Activated T-helper 1 cell treated with anti-CD3 and anti-CD28 coated beads, Interleukin-2, amount 50 U/mL, for 16 hours (primary cell): ENCODE results near the gene CECR2.
"Not testable (repeated sequence)": the region's sequence is repeated elsewhere in the genome, so short reads cannot be mapped to it uniquely, and the experiment has no call there.

Experiments used
- DNase-seq, 2 donors: peaks; one replicate each; pipeline ENCODE4 v3.0.0-alpha.2; 2020; ENCODE audit warnings: low read depth in 1 of 2, low spot score in 1 of 2

CECR2 gene

DNA sequence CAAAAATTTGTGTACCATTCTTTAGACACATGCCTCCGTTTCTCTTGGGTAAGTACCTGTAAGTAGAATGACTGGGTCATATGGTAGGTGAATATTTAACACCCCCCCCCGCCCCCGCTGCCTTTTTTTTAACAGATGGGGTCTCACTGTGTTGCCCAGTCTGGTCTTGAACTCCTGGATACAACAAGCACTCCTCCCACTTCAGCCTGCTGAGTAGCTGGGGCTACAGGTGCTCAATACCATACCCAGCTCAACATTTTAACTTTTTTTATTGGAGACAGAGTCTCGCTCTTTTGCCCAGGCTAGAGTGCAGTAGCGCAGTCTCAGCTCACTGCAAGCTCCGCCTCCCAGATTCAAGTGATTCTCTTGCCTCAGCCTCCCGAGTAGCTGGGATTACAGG lies 32.5 kb downstream of the CECR2 start:
- DNase-seq, result no peak

DNA sequence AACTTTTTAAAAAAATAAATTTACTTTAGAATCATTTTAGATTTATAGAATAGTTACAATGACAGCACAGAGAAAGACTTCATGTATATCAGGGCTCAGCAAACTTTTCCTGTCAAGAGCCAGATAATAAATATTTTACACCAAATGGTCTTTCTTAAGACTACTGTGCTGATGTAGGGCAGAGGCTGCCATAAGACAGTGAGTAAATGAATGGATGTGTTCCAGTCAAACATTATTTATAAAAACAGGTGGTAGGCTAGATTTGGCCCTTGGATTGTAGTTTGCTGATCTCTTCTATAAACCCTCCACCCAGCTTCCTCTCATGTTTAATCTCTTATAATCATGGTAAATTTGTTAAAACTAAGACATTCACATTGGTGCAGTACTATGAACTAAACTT lies 33.0 kb downstream of the CECR2 start:
- DNase-seq, result no peak

DNA sequence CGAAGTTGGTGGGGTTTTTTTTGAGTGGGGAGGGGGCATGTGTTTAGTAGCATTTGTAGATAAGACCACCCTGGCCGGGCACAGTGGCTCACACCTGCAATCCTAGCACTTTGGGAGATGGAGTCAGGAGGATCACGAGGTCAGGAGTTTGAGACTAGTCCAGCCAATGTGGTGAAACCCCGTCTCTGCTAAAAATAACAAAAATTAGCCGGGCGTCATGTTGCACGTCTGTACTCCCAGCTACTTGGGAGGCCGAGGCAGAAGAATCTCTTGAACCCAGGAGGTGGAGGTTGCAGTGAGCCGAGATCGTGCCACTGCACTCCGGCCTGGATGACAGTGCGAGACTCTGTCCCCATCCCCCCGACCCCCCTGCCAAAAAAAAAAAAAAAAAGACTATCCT lies 34.6 kb downstream of the CECR2 start:
- no peak for DNase-seq

DNA sequence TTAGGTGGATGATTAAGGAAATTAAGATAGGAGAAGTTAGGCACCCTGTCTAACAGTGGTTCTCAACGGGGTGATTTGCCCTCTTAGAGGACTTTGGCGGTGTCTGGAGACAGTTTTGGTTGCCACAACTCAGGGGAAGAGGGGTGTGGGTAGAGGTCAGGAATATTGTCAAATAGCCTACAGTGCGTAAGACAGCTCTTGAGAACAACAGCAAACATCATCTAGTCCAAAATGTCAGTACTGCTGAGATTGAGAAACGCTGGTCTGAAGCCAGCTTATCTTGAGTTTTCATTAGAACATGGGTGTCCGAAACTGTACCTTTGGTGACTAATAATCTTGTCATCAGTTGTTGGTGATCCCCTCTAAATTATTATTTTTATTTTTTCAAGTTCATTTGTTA lies 38.4 kb downstream of the CECR2 start:
- DNase-seq, result no peak

DNA sequence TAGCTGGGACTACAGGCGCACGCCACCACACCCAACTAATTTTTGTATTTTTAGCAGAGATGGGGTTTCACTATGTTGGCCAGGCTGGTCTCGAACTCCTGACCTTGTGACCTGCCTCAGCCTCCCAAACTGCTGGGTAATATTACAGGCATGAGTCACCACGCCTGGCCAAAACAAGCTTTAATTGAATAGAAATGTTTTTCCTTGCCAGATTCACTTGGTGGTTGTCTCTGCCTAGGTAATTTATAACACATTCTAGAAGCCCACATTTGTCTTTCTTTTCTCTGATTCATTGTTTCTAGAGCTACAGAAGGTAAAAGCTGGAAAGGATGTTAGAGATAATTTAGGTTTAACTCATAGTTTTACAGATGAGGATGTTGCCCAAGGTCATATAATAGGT lies 41.3 kb downstream of the CECR2 start:
- no peak for DNase-seq

GRCh38 chr22:17411213-17411612 lies 42.0 kb downstream of the CECR2 start:
- DNase-seq, result no peak

- DNase-seq, result no peak
Measured at GRCh38 chr22:17412232-17412631, 43.0 kb downstream of the CECR2 start.

GRCh38 chr22:17418890-17419324 lies 49.6 kb downstream of the CECR2 start:
- no peak for DNase-seq

DNA sequence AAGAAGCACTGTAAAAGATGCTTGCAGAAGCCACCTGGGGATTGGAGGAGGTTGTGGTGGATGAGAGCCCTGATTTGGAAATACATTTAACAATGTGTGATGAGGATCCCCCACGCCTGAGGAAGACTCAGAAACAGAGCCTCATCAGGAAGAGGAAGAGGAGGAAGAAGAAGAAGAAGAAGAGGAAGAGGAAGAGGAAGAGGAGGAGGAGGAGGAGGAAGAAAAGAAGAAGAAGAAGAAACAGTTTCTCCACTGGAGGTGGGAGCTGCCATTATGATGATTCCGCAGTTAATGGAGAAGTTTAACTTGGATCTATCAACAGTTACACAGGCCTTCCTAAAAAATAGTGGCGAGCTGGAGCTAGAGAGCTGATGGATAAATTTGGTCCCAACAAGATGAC lies 50.1 kb downstream of the CECR2 start:
- DNase-seq, result no peak

- no peak for DNase-seq
Measured at GRCh38 chr22:17422736-17423343, 53.6 kb downstream of the CECR2 start.

DNA sequence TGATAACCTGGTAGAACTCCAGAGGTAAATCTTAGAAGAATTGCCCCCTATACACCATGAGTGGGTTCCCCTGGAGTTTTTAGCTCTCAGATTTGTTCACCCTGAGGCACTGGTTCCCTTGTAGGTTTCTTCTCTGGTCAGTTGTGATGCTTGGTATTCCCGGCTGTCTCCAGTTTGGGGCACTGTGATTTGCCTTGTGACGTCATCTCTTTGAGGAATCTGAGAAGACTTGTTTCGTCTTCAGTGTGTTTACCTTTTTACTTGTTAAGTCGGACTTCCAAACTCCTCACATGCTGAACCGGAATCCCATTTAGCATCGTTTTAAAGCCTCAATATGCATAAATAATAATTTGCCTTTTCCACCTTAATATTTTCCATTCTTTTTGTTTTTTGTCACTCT lies 54.4 kb downstream of the CECR2 start:
- no peak for DNase-seq

GRCh38 chr22:17427528-17427927 lies 58.3 kb downstream of the CECR2 start:
- not testable (repeated sequence) for DNase-seq

- no peak for DNase-seq
Measured at GRCh38 chr22:17429516-17429915, 60.3 kb downstream of the CECR2 start.

GRCh38 chr22:17430412-17430811 lies 61.2 kb downstream of the CECR2 start:
- DNase-seq, result no peak

GRCh38 chr22:17431179-17431578 lies 61.9 kb downstream of the CECR2 start:
- no peak for DNase-seq

- DNase-seq, result no peak
Measured at GRCh38 chr22:17434856-17435255, 65.6 kb downstream of the CECR2 start.

GRCh38 chr22:17435375-17435774 lies 66.1 kb downstream of the CECR2 start:
- no peak for DNase-seq

DNA sequence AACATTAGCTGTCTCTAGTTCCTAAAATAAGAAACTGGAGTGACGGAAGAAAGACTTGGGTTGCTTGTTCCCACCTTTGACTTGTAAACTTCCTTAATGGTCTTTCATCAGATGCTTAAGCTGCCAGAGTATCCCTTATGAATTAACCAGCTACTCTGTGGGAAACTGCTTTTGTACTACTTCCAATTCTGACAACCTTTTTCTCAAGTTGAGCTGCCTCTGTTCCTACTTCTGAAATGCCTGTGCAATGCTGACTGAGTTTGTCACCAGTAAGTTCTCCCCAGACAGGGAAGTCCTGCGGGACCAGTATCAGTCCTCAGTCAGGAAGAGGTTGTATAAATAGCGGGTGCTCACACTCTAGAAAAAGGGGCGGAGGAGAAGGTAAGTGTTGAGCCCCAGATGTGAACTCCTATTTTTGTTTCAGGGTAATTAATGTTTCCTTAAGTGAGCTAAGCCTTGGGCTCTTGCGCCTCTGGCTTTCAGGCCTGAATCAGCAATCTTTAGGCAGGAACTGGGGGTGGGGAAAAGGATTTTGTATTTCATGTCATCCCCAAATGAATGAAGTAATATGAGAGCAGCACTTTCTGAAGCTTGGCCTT lies 67.2 kb downstream of the CECR2 start:
- DNase-seq, result no peak

DNA sequence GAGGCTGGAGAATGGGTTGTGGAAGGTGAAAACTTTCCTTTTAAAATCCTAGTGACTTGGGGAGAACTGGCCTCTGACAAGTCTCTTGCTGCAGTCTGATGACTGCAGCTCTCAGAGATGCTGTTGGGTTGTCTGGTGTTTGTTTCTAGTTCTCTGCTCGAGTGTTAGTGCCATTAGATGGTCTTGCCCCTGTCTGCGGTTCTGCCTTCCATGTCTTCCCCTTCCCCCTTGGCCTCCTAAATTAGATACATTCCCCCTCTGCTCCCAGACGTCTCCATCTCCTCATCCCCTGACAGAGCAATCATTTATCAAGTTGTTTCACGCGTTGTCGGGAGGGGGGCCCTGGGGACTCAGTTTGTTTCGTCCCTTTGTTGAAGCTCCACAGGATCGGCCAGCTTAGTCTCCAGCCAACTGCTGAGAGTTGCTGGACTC lies 67.7 kb downstream of the CECR2 start:
- no peak for DNase-seq

DNA sequence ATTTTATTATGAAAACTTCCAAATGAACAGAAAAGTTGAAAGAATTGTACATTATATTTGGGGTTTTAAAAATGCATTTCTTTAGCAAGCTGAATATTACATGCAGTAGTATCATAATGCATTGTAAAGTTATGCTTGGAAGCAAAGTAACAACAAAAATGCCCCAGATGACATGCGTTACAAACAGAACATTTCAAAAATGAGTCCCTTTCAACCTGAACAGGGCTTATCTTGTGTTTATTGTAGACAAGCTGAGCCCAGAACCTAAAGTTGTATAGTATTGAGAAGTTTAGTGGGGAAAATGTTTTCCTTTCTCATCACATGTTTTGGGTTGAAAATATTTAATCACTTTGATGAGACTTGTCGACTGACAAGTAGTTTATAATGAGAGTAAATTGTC lies 68.8 kb downstream of the CECR2 start:
- DNase-seq, result no peak

DNA sequence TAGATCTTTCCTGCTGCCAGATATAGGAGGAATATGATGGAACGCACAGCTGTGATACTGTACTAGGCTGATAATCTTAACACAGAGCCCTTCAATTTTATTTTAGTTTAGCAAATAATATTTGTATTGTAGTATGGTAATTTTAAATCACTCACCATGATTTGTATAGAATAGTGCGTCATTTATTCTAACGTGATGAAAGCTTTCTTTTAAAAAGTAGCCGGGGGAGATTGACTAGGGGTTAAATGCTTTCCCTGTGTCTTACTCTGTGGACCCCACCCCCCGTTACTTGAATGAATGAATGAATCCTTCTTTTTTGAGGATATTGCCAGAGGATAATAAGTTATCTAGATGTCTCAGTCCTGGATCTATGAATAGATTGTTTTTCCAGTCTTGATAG lies 72.1 kb downstream of the CECR2 start:
- DNase-seq, result no peak

DNA sequence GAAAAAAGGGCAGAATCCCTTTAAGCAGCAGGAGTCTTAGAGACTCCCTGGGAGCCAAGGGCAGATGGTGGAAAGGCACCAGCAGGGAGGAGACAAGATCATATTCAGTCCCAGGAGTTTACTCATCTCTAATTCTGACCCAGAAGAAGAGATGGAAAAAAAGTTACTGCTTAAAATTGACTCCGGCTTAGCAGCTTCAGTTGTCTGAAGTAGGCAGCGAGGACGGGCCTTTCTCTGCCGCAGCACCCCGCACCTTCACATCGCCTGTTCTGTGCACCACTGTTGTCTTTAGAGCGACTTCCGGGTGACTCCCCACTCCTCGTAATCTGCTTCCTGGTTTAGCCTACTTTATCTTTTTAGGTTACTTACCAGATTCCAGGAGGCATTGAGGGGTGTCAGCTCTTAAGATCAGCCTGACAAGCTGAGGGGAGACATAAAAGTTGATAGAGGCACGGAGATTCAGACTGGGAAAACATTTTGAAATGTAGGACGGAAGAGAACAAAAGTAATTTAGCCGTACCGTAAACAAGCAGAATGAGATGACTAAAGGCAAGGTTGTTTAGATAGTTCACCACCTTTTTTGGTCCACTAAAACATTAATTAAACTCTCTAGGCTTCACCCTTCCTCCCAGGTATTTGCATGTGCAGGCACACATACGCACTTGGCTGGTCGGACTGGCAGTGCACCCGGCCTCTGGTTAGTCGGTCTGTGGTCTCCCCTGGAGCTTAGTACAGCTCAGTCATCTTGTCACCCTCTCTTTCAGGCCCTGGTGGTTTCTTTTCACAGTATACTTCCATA lies 74.3 kb downstream of the CECR2 start:
- DNase-seq, result no peak

DNA sequence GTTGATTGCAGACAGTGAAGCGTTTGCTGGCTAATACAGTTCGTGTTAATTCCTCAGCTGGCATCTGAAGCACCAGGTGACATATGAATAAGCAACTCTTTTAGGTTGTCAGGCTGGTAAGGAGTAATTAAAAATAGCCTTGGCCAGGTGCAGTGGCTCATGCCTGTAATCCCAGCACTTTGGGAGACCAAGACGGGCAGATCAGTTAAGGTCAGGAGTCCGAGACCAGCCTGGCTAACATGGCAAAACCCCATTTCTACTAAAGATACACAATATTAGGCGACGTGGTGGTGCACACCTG lies 74.9 kb downstream of the CECR2 start:
- no peak for DNase-seq
